OCI-LY1 (cell line): Measurements from ENCODE around the gene CCSAP.

Experiments used
- H2AFZ ChIP-seq: fragments of 200-600 bp; sonication (generic), shearing (Covaris generic); 2 replicates; pipeline ENCODE4 v1.6.0; 2014; ENCODE audit warnings: antibody characterized with exemption, mild to moderate bottlenecking, low read length
- H3F3A ChIP-seq: fragments of 200-600 bp; sonication (generic), shearing (Covaris generic); 2 replicates; pipeline ENCODE4 v1.6.0; 2014; ENCODE audit warnings: mild to moderate bottlenecking, antibody characterized with exemption, low read length, moderate library complexity; ENCODE audit not compliant: insufficient read depth
- H3K27ac ChIP-seq: fragments of 200-600 bp; sonication (generic); 2 replicates; pipeline ENCODE4 v1.5.1; 2014; ENCODE audit warnings: low read length, mixed run types, mild to moderate bottlenecking, low read depth; ENCODE audit not compliant: poor library complexity, severe bottlenecking
- H3K27me3 ChIP-seq: fragments of 200-600 bp; sonication (generic); 2 replicates; pipeline ENCODE4 v1.6.0; 2014; ENCODE audit warnings: antibody characterized with exemption, mild to moderate bottlenecking, low read length, moderate library complexity; ENCODE audit not compliant: insufficient read depth
- H3K36me3 ChIP-seq: fragments of 200-600 bp; sonication (generic); 2 replicates; pipeline ENCODE4 v1.6.1; 2014; ENCODE audit warnings: mild to moderate bottlenecking, antibody characterized with exemption, low read length, moderate library complexity, mixed read lengths; ENCODE audit not compliant: insufficient read depth
- H3K4me1 ChIP-seq: fragments of 200-600 bp; sonication (generic); 2 replicates; pipeline ENCODE4 v1.5.1; 2014; ENCODE audit warnings: mild to moderate bottlenecking, low read length, moderate library complexity; ENCODE audit not compliant: insufficient read depth, severe bottlenecking
- H3K4me2 ChIP-seq: fragments of 200-600 bp; sonication (generic), shearing (Covaris generic); 2 replicates; pipeline ENCODE4 v1.6.1; 2014; ENCODE audit warnings: low read length
- H3K4me3 ChIP-seq: fragments of 200-600 bp; sonication (generic); 2 replicates; pipeline ENCODE4 v1.5.1; 2014; ENCODE audit warnings: low read length, low read depth, mild to moderate bottlenecking, mixed read lengths; ENCODE audit not compliant: poor library complexity, severe bottlenecking
- H3K79me2 ChIP-seq: fragments of 200-600 bp; shearing (Covaris generic); 2 replicates; pipeline ENCODE4 v1.6.1; 2016; ENCODE audit warnings: mixed run types, low read length, mixed read lengths; ENCODE audit not compliant: insufficient read depth
- H3K9ac ChIP-seq: fragments of 200-600 bp; sonication (generic), shearing (Covaris generic); 2 replicates; pipeline ENCODE4 v1.6.1; 2014; ENCODE audit warnings: mild to moderate bottlenecking, low read length, mixed read lengths
- H3K9me2 ChIP-seq: fragments of 200-600 bp; sonication (generic), shearing (Covaris generic); 2 replicates; pipeline ENCODE4 v1.6.1; 2014; ENCODE audit warnings: low read depth, mild to moderate bottlenecking, low read length, mixed read lengths
- H3K9me3 ChIP-seq: fragments of 200-600 bp; shearing (Covaris generic); 2 replicates; pipeline ENCODE4 v1.6.1; 2014; ENCODE audit warnings: low read length, mixed read lengths
- H4K20me1 ChIP-seq: fragments of 200-600 bp; sonication (generic), shearing (Covaris generic); 2 replicates; pipeline ENCODE4 v1.6.0; 2016; ENCODE audit warnings: mild to moderate bottlenecking, low read length; ENCODE audit not compliant: insufficient read depth
- EZH2 ChIP-seq: fragments of 200-600 bp; sonication (generic), shearing (Covaris generic); IDR thresholded peaks from 2 replicates; pipeline ENCODE4 v1.8.0; 2017; ENCODE audit warnings: borderline replicate concordance, mixed run types, mild to moderate bottlenecking, antibody characterized with exemption, low read length, moderate library complexity, mixed read lengths
- TF ChIP-seq, protein P1 (sequence below): fragments of 200-600 bp; sonication (generic), shearing (Covaris generic); IDR thresholded peaks from 2 replicates; pipeline ENCODE4 v1.5.1; 2017; ENCODE audit warnings: mild to moderate bottlenecking, antibody characterized with exemption, low read length, moderate library complexity, mixed read lengths

The CCSAP gene

DNA sequence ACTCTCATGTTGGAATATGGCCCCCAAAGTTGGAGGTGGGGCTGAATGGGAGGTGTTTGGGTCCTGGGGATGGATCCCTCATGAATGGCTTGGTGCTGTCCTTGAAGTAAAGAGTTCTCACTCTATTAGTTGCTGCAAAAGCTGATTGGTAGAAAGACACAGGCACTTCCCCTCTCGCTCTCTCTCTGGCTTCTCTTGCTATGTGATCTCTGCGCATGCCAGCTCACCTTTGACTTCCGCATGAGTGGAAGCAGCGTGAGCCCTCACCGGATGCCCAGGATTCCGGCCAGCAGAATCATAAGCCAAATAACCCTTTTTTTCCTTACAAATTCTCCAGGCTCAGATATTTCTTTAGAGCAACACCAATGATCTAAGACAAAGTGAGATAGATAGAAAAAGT, 20.9 kb upstream of the CCSAP start:
- H3K9me2 ChIP-seq: no peaks in the 10 kb centered on the region
- no peaks in the 10 kb centered on the region for H3F3A ChIP-seq
- H2AFZ ChIP-seq: peak overlapping the region; percentile 83; the same call in 1 of the 2 replicates
- H3K9ac ChIP-seq: no peak overlapping the region
- H3K79me2 ChIP-seq: no peaks in the 10 kb centered on the region
- no peak overlapping the region for H3K27ac ChIP-seq
- H3K4me3 ChIP-seq: no peak overlapping the region
- H3K36me3 ChIP-seq: no peaks in the 10 kb centered on the region
- H3K4me1 ChIP-seq: peaks cover 9% of the 10 kb centered on the region
- no peak for TF ChIP-seq EZH2
- TF ChIP-seq, protein P1, sequence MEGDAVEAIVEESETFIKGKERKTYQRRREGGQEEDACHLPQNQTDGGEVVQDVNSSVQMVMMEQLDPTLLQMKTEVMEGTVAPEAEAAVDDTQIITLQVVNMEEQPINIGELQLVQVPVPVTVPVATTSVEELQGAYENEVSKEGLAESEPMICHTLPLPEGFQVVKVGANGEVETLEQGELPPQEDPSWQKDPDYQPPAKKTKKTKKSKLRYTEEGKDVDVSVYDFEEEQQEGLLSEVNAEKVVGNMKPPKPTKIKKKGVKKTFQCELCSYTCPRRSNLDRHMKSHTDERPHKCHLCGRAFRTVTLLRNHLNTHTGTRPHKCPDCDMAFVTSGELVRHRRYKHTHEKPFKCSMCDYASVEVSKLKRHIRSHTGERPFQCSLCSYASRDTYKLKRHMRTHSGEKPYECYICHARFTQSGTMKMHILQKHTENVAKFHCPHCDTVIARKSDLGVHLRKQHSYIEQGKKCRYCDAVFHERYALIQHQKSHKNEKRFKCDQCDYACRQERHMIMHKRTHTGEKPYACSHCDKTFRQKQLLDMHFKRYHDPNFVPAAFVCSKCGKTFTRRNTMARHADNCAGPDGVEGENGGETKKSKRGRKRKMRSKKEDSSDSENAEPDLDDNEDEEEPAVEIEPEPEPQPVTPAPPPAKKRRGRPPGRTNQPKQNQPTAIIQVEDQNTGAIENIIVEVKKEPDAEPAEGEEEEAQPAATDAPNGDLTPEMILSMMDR: no peak
- peaks cover 3% of the 10 kb centered on the region; the same call in 1 of the 2 replicates for H3K27me3 ChIP-seq
- peak overlapping the region; percentile 27; the same call in 1 of the 2 replicates for H3K4me2 ChIP-seq
- H3K9me3 ChIP-seq: no peaks in the 10 kb centered on the region
- H4K20me1 ChIP-seq: no peaks in the 10 kb centered on the region

DNA sequence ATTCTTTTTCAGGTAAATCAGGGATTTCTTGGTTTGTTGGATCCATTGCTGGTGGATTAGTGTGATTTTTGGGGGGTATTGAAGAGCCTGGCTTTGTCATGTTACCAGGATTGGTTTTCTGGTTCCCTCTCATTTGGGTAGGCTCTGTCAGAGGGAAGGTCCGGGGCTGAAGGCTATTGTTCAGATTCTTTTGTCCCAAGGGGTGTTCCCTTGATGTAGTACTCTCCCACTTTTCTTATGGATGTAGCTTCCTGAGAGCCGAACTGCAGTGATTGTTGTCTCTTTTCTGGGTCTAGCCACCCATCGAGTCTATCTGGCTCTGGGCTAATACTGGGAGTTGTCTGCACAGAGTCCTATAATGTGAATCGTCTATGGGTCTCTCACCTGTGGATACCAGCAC, 17.6 kb upstream of the CCSAP start:
- H3K4me3 ChIP-seq: no peak overlapping the region
- no peak overlapping the region for H3K9ac ChIP-seq
- H3K27me3 ChIP-seq: peaks cover 3% of the 10 kb centered on the region; the same call in 1 of the 2 replicates
- no peak overlapping the region for H2AFZ ChIP-seq
- no peaks in the 10 kb centered on the region for H3F3A ChIP-seq
- H3K27ac ChIP-seq: no peak overlapping the region
- TF ChIP-seq, protein P1: no peak
- no peak for TF ChIP-seq EZH2
- H3K4me1 ChIP-seq: peaks cover 9% of the 10 kb centered on the region
- H4K20me1 ChIP-seq: no peaks in the 10 kb centered on the region
- no peaks in the 10 kb centered on the region for H3K9me3 ChIP-seq
- H3K79me2 ChIP-seq: no peaks in the 10 kb centered on the region
- no peaks in the 10 kb centered on the region for H3K9me2 ChIP-seq
- H3K36me3 ChIP-seq: no peaks in the 10 kb centered on the region
- H3K4me2 ChIP-seq: no peak overlapping the region

DNA sequence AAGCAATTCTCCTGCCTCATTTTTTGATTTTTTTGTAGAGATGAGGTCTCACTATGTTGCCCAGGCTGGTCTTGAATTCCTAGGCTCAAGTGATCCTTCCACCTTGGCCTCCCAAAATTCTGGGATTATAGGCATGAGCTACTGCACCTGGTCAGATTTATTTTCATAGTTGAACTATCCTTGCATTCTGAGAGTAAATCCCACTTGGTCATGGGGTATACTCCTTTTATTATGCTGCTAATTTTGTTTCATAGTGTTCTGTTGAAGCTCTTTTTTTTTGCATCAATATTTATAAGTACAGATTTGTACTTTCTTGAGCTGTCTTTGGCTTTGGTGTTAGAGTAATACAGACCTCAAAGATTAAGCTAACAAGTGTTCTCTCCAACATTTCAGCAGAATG, 12.8 kb upstream of the CCSAP start:
- Histone ChIP-seq H4K20me1 (no peaks in the 10 kb centered on the region), H3F3A (no peaks in the 10 kb centered on the region), H3K27me3 (no peaks in the 10 kb centered on the region), H3K9me2 (no peaks in the 10 kb centered on the region), H3K4me3 (no peak overlapping the region), H3K4me2 (no peak overlapping the region), H3K79me2 (no peaks in the 10 kb centered on the region), H3K9ac (no peak overlapping the region), H2AFZ (no peak overlapping the region), H3K4me1 (no peaks in the 10 kb centered on the region), H3K9me3 (peaks cover 9% of the 10 kb centered on the region), H3K27ac (no peak overlapping the region), H3K36me3 (no peaks in the 10 kb centered on the region)
- TF ChIP-seq, protein P1: no peak
- TF ChIP-seq EZH2: no peak
